ENCODE results near the gene STAU1. TPM values are rescaled to one million over a fixed set of nuclear protein-coding genes. Genes with fewer than 3 reads are reported as not detected.
"Not testable (repeated sequence)": the region's sequence is repeated elsewhere in the genome, so short reads cannot be mapped to it uniquely, and the experiment has no call there.

STAU1 gene
- total and polyA plus RNA-seq, 10 of the 15 experiments (the other 5 are each of a cell fraction or from before 2014, with no cell fraction given), result 13.9 to 66.2 (median 45.6) TPM

- H3K4me1 ChIP-seq (ENCODE audit: control insufficient read depth, insufficient read depth, low read length); H3K27me3 ChIP-seq (replicated peaks in 1 of 2; ENCODE audit: control insufficient read depth in 2 of 2, insufficient read depth in 2 of 2, low read length in 1 of 2); H3K4me3 ChIP-seq; FAIRE-seq; DNase-seq (ENCODE audit: low read depth, low spot score); H4K20me1 ChIP-seq (ENCODE audit: control insufficient read depth, insufficient read depth); H3K9me3 ChIP-seq (replicated peaks; ENCODE audit: control insufficient read depth, insufficient read depth, low read length): not testable (repeated sequence)
- peak overlapping the region; percentile 95 for H3K27ac ChIP-seq (ENCODE audit: control insufficient read depth, insufficient read depth)
- TF ChIP-seq ZBTB33 (IDR thresholded peaks at IDR 0.05) (peak; percentile 77; the same call in 1 of the 2 replicates), ZNF384 (IDR thresholded peaks at IDR 0.05; ENCODE audit: borderline replicate concordance, low read depth, low read length) (peak; percentile 48; the same call in 1 of the 2 replicates)
- H3K4me2 ChIP-seq (ENCODE audit: control insufficient read depth, insufficient read depth), result peak overlapping the region; percentile 66
- H3K9ac ChIP-seq (ENCODE audit: control insufficient read depth, insufficient read depth, low read length), result peak overlapping the region; percentile 91
- RAD21 ChIA-PET (ENCODE audit: unreplicated experiment), result interaction anchor here (0.6 to 5.7 kb wide), 14 partner anchors 9 to 189 kb away, joined by 3 to 79 read pairs (median 4); partner anchors contain the start of gene ZNFX1
- TSS peak; percentile 98 for BruUV-seq (replicated peaks)
- H3K79me2 ChIP-seq (ENCODE audit: control insufficient read depth, insufficient read depth, low read length), result peaks cover 17% of the 10 kb centered on the region
- POLR2A ChIA-PET, result interaction anchor here (0.6 to 3.8 kb wide), 11 partner anchors 23 to 343 kb away, joined by 3 to 25 read pairs (median 5); no protein-coding TSS in a partner anchor
- CTCF ChIA-PET, result interaction anchor here (0.9 to 4.4 kb wide), 8 partner anchors 14 to 190 kb away, joined by 4 to 80 read pairs (median 6); no protein-coding TSS in a partner anchor
- H3K36me3 ChIP-seq (ENCODE audit: control insufficient read depth in 2 of 2, insufficient read depth in 2 of 2, low read length in 1 of 2), result peaks cover 2 to 16% of the 10 kb centered on the region in 2 experiments; a peak in 2 of 4 replicates
- H2AFZ ChIP-seq (ENCODE audit: control insufficient read depth, low read depth, low read length), result peak overlapping the region; percentile 75
- intact Hi-C loops (cut with micrococcal nuclease; ENCODE audit: unreplicated experiment) (loop anchor here (2.0 kb wide), 1 partner anchor 60 kb away; the partner anchor contains the start of gene ZNFX1), in situ Hi-C loops (cut with MboI) (loop anchor here (5.0 kb wide), 1 partner anchor 86 kb away; no protein-coding TSS in a partner anchor)
- peak; percentile 2; the same call in 2 of the 3 replicates for ATAC-seq
- SMC1A ChIA-PET (ENCODE audit: uncharacterized antibody, unreplicated experiment), result interaction anchor here (0.7 to 2.7 kb wide), 14 partner anchors 12 to 141 kb away, joined by 3 to 17 read pairs (median 3); partner anchors contain the start of gene STAU1
- WGBS (ENCODE audit: insufficient coverage, insufficient replicate concordance, low lambda C conversion rate, missing lambda C conversion rate), result 81% methylated on average over 10 of the region's 13 CpGs
Observed at GRCh38 chr20:49218739-49219090, 30.6 kb upstream of the STAU1 start.
